Measurements from ENCODE around the gene FGF18.

DNA sequence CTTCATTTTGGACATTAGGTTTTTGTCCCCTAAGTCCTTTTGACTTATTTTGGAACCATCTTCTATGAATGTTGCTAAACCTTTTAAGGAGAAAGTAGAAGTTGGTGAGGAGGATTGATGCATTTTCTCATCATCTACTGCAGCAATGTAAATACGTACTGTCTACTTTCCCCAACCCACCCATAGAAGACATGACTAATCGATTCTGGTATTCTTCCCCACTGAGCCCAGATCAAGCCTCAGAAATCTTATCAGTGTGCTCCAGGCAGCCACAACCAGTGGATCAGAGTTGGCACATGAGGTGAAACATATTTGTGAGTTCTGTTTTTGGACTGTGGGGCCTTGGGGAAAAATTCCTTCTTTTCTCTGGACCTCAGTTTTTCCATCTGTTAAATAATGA lies 57.7 kb downstream of the FGF18 start:
- TF ChIP-seq CTCF (IDR thresholded peaks at IDR 0.05; ENCODE audit: low read depth, low read length) = no peak
- TF ChIP-seq EZH2phosphoT487 (IDR thresholded peaks at IDR 0.05; ENCODE audit: low read depth) = no peak
